OCI-LY7 (cell line): ENCODE data around the gene UPB1. TPM values are rescaled to one million over a fixed set of nuclear protein-coding genes. Genes with fewer than 3 reads are reported as not detected.

Source experiments
- BruUV-seq: library from RNA; stranded (reverse); fragments of 400-500 nt; replicated peaks from 2 replicates; lab custom pipeline; 2021; lab: Mats Ljungman, UMichigan
- CTCF ChIA-PET: fragments of 300-600 bp; sonication (Branson Sonifier 250); formaldehyde crosslinking; loops from one replicate; lab custom pipeline; 2022; ENCODE audit warnings: antibody characterized with exemption; ENCODE audit not compliant: unreplicated experiment; lab: Charles Lee
- POLR2A ChIA-PET: fragments of 300-600 bp; sonication (Branson Sonifier 250); formaldehyde crosslinking; loops from one replicate; lab custom pipeline; 2022; ENCODE audit warnings: antibody characterized with exemption; lab: Charles Lee
- DNase-seq: peaks from one replicate; pipeline ENCODE4 v3.0.0-alpha.2; 2015; ENCODE audit warnings: low spot score
- H2AFZ ChIP-seq: fragments of 200-600 bp; sonication (generic), shearing (Covaris generic); 2 replicates; pipeline ENCODE4 v1.6.1; 2014; ENCODE audit warnings: mild to moderate bottlenecking, antibody characterized with exemption, low read length, moderate library complexity
- H3K27ac ChIP-seq: fragments of 200-600 bp; sonication (generic); 2 replicates; pipeline ENCODE4 v1.5.1; 2014; ENCODE audit warnings: mixed run types, low read depth, mild to moderate bottlenecking, moderate library complexity, low read length, inconsistent platforms; ENCODE audit not compliant: poor library complexity, severe bottlenecking
- H3K36me3 ChIP-seq: fragments of 200-600 bp; sonication (generic); 2 replicates; pipeline ENCODE4 v1.6.1; 2014; ENCODE audit warnings: mild to moderate bottlenecking, antibody characterized with exemption, low read length, moderate library complexity, mixed read lengths; ENCODE audit not compliant: insufficient read depth
- H3K4me1 ChIP-seq: fragments of 200-600 bp; sonication (generic); 2 replicates; pipeline ENCODE4 v1.5.1; 2014; ENCODE audit warnings: mild to moderate bottlenecking, low read length; ENCODE audit not compliant: insufficient read depth, poor library complexity, severe bottlenecking
- H3K4me2 ChIP-seq: fragments of 200-600 bp; sonication (generic); 2 replicates; pipeline ENCODE4 v1.6.1; 2014; ENCODE audit warnings: mild to moderate bottlenecking, low read length
- H3K4me3 ChIP-seq: fragments of 200-600 bp; sonication (generic); 2 replicates; pipeline ENCODE4 v1.5.1; 2014; ENCODE audit warnings: mild to moderate bottlenecking, low read depth, low read length; ENCODE audit not compliant: poor library complexity, severe bottlenecking
- H3K79me2 ChIP-seq: fragments of 200-600 bp; sonication (generic); 2 replicates; pipeline ENCODE4 v1.6.1; 2016; ENCODE audit warnings: low read depth, mild to moderate bottlenecking, low read length, moderate library complexity, mixed read lengths; ENCODE audit not compliant: insufficient read depth
- H3K9me2 ChIP-seq: fragments of 200-600 bp; sonication (generic); 2 replicates; pipeline ENCODE4 v1.6.1; 2016; ENCODE audit warnings: mild to moderate bottlenecking, low read length, mixed read lengths; ENCODE audit not compliant: insufficient read depth
- H3K9me3 ChIP-seq: fragments of 200-600 bp; sonication (generic); 2 replicates; pipeline ENCODE4 v1.6.1; 2014; ENCODE audit warnings: mild to moderate bottlenecking, mixed run types, low read length, mixed read lengths
- H4K20me1 ChIP-seq: fragments of 200-600 bp; sonication (generic); 2 replicates; pipeline ENCODE4 v1.6.1; 2014; ENCODE audit warnings: mild to moderate bottlenecking, antibody characterized with exemption, low read length, moderate library complexity, mixed read lengths; ENCODE audit not compliant: insufficient read depth
- EZH2phosphoT487 ChIP-seq: fragments of 200-600 bp; sonication (generic); IDR thresholded peaks from 2 replicates; pipeline ENCODE4 v1.6.1; 2018; ENCODE audit warnings: low read depth, borderline replicate concordance, mild to moderate bottlenecking, mixed run types, antibody characterized with exemption, low read length, moderate library complexity, mixed read lengths
- intact Hi-C: fragments of 100-400 bp; cut with micrococcal nuclease; formaldehyde crosslinking; loops from one replicate; pipeline ENCODE4 v1.10.0; 2022; ENCODE audit not compliant: unreplicated experiment
- total RNA-seq, 2 experiments: library from RNA; depleted of rRNA in 1 of 2; stranded (reverse); fragments of >200 nt in 1 of 2; shearing (Covaris generic) in 1 of 2; gene quantifications; 2 replicates each; pipeline ENCODE4 v1.2.3, GENCODE V29; 2014 to 2022
- TF ChIP-seq, protein P1 (sequence below): fragments of 200-600 bp; sonication (generic); conservative IDR thresholded peaks from 2 replicates; pipeline ENCODE4 v1.5.1; 2014; ENCODE audit warnings: mild to moderate bottlenecking, antibody characterized with exemption, low read length, moderate library complexity, mixed read lengths

Gene UPB1
- total RNA-seq, 2 experiments from 2014 or later: 0.69 to 0.70 TPM

DNA sequence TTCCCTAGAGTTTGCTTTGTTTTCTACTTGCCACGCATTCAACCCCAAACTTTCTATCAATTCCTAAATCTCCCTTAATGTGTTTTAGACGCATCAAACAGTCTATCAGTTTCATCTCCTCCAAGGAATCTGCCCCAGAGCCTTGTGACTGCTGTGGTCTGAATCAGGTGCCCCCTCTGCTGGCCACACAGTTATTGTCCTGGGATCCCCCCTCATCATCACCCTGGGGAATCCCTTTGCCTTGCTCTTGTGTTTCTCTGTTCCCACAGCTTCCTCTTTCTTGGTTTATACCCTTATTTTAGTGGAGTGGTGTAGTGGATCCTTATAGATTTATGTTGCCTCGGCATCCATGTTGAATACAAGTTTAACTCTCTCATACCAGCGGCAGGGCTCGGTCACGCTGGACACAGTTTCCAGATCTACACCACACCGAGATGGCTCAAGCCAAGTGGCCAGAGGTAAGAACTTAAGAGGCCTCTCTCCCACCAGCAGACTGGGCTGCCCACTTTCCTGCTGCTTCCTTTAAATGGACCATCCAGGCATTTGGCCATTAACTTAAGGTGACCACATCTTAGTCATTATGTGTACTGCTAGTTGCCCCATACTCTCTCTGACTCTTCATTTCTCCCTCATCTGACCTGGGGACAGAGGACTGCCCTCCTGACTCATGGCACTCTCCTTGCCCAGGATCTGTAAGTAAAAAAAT, 8.2 kb downstream of the UPB1 start:
- CTCF ChIA-PET: interaction anchor here (1.0 kb wide), 1 partner anchor 82 kb away, joined by 3 read pairs; no protein-coding TSS in a partner anchor
- no peak overlapping the region; the same call in 1 of the 2 replicates for H2AFZ ChIP-seq
- no peaks in the 10 kb centered on the region for H4K20me1 ChIP-seq
- H3K4me1 ChIP-seq: peaks cover 32% of the 10 kb centered on the region
- H3K27ac ChIP-seq: no peak overlapping the region
- peak; percentile 80 for DNase-seq
- H3K36me3 ChIP-seq: no peaks in the 10 kb centered on the region
- H3K9me2 ChIP-seq: no peaks in the 10 kb centered on the region
- intact Hi-C loops: loop anchor here (1.0 kb wide), 1 partner anchor 82 kb away; no protein-coding TSS in a partner anchor
- H3K9me3 ChIP-seq: no peaks in the 10 kb centered on the region
- POLR2A ChIA-PET: interaction anchor here (1.0 to 1.3 kb wide), 3 partner anchors 67 to 77 kb away, joined by 3 to 6 read pairs (median 3); no protein-coding TSS in a partner anchor
- TF ChIP-seq EZH2phosphoT487: no peak
- TF ChIP-seq, protein P1, sequence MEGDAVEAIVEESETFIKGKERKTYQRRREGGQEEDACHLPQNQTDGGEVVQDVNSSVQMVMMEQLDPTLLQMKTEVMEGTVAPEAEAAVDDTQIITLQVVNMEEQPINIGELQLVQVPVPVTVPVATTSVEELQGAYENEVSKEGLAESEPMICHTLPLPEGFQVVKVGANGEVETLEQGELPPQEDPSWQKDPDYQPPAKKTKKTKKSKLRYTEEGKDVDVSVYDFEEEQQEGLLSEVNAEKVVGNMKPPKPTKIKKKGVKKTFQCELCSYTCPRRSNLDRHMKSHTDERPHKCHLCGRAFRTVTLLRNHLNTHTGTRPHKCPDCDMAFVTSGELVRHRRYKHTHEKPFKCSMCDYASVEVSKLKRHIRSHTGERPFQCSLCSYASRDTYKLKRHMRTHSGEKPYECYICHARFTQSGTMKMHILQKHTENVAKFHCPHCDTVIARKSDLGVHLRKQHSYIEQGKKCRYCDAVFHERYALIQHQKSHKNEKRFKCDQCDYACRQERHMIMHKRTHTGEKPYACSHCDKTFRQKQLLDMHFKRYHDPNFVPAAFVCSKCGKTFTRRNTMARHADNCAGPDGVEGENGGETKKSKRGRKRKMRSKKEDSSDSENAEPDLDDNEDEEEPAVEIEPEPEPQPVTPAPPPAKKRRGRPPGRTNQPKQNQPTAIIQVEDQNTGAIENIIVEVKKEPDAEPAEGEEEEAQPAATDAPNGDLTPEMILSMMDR: peak; percentile 91
- H3K79me2 ChIP-seq: no peaks in the 10 kb centered on the region
- no peak overlapping the region for H3K4me2 ChIP-seq
- BruUV-seq: no TSS peak
- H3K4me3 ChIP-seq: no peak overlapping the region

DNA sequence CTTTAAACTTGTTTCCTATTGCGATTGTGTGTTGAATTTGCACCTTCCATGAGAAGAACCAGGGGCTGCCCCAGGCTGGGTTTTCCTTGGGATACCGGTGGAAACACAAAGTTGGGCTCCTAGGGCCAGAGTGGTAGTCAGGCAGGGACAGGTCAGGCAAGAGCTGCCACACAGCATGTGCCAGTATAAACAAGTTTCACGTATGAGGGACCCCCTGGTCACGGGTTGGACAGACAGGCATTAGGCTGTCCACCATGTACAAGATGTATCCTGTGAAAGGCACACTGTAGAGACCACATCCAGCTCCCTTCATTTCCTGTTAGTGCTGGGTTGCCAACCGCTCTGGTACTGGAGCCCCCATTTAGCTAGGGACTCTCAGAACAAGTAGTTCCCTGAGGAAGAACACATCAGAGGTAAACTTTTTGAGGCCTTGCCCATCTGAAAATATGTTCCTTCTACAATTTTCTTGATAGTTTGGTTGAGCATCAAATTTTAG, 8.8 kb downstream of the UPB1 start:
- Histone ChIP-seq H2AFZ (no peak overlapping the region; the same call in 1 of the 2 replicates), H3K27ac (no peak overlapping the region), H3K4me3 (no peak overlapping the region), H4K20me1 (no peaks in the 10 kb centered on the region), H3K79me2 (no peaks in the 10 kb centered on the region), H3K4me1 (peaks cover 32% of the 10 kb centered on the region), H3K9me3 (no peaks in the 10 kb centered on the region), H3K36me3 (no peaks in the 10 kb centered on the region), H3K4me2 (no peak overlapping the region), H3K9me2 (no peaks in the 10 kb centered on the region)
- CTCF ChIA-PET: interaction anchor here (0.5 kb wide), 1 partner anchor 18 kb away, joined by 3 read pairs; no protein-coding TSS in a partner anchor
- no peak for TF ChIP-seq EZH2phosphoT487
- TF ChIP-seq, protein P1: no peak
- intact Hi-C loops: loop anchor here (1.0 kb wide), 1 partner anchor 83 kb away; no protein-coding TSS in a partner anchor
- no TSS peak for BruUV-seq
- POLR2A ChIA-PET: interaction anchor here (0.7 kb wide), 1 partner anchor 86 kb away, joined by 3 read pairs; no protein-coding TSS in a partner anchor
- DNase-seq: no peak
